Pulmonary artery endothelial cell (primary cell): Measurements from ENCODE around the gene APOA1. TPM values are rescaled to one million over a fixed set of nuclear protein-coding genes. Genes with fewer than 3 reads are reported as not detected.
"Not testable (repeated sequence)": the region's sequence is repeated elsewhere in the genome, so short reads cannot be mapped to it uniquely, and the experiment has no call there.

ENCODE experiments used
- DNase-seq: peaks from one replicate; pipeline ENCODE4 v3.0.0-alpha.2; 2011; ENCODE audit warnings: low read depth, low spot score
- total RNA-seq: library from RNA; depleted of rRNA; stranded (reverse); fragments of >200 nt; gene quantifications from 2 replicates; pipeline ENCODE4 v1.2.3, GENCODE V29; 2014

APOA1 gene
- total RNA-seq, 1 donor from 2014 or later: not detected

GRCh38 chr11:116834535-116835041 is 2.8 kb downstream of the APOA1 start:
- DNase-seq: not testable (repeated sequence)

GRCh38 chr11:116833816-116834534 is 3.4 kb downstream of the APOA1 start:
- no peak for DNase-seq

- no peak for DNase-seq
These were observed 4.0 kb downstream of the APOA1 start for GRCh38 chr11:116833491-116833815.

- no peak for DNase-seq
These were observed 4.8 kb downstream of the APOA1 start for GRCh38 chr11:116832350-116833290.

GRCh38 chr11:116831790-116832349 is 5.6 kb downstream of the APOA1 start:
- DNase-seq: no peak

GRCh38 chr11:116830184-116830912 is 7.1 kb downstream of the APOA1 start:
- DNase-seq: no peak

GRCh38 chr11:116829525-116830183 is 7.8 kb downstream of the APOA1 start, which contains the start of gene APOC3:
APOC3 (plus strand) TSS chr11:116829907; CDS start chr11:116830583, 676 bp downstream.
- DNase-seq: no peak

- DNase-seq: no peak
These were observed 8.5 kb downstream of the APOA1 start for GRCh38 chr11:116828632-116829524.

GRCh38 chr11:116827461-116827860 is 10.0 kb downstream of the APOA1 start:
- no peak for DNase-seq

GRCh38 chr11:116826751-116827431 is 10.5 kb downstream of the APOA1 start:
- no peak for DNase-seq

- no peak for DNase-seq
These were observed 11.3 kb downstream of the APOA1 start for GRCh38 chr11:116825854-116826750.

- no peak for DNase-seq
These were observed 12.0 kb downstream of the APOA1 start for GRCh38 chr11:116825434-116825833.

GRCh38 chr11:116823031-116823843 is 14.2 kb downstream of the APOA1 start, which contains the start of gene APOA4:
APOA4 (minus strand) TSS chr11:116823304; CDS start chr11:116823191, 113 bp downstream.
- DNase-seq: no peak

GRCh38 chr11:116822575-116822974 is 14.8 kb downstream of the APOA1 start:
- no peak for DNase-seq

- DNase-seq: no peak
These were observed 16.1 kb downstream of the APOA1 start for GRCh38 chr11:116821050-116821918.

- DNase-seq: no peak
These were observed 18.4 kb downstream of the APOA1 start for GRCh38 chr11:116819049-116819448.
